RWPE1 (cell line): Measurements from ENCODE around the gene TBC1D4.

ENCODE experiments used
- CTCF ChIA-PET: fragments of 350-600 bp; sonication (Branson Sonifier 250); formaldehyde crosslinking; extraction: SDS; loops from one replicate; lab custom pipeline; 2021; lab: Yijun Ruan, JAX
- POLR2A ChIA-PET: fragments of 400-600 bp; formaldehyde crosslinking; extraction: SDS; loops from one replicate; lab custom pipeline; 2020; ENCODE audit warnings: antibody characterized with exemption; ENCODE audit not compliant: low non-redundant PET; lab: Yijun Ruan, JAX
- DNase-seq: peaks from one replicate; pipeline ENCODE4 v3.0.0; 2012; ENCODE audit warnings: low spot score
- H3K27ac ChIP-seq: fragments of 450-650 bp; 2 replicates; pipeline ENCODE4 v1.5.1; 2017
- TF ChIP-seq, protein P1 (sequence below): fragments of 450-650 bp; conservative IDR thresholded peaks from 2 replicates; pipeline ENCODE4 v1.5.1; 2017; ENCODE audit warnings: low read depth, mild to moderate bottlenecking

The TBC1D4 gene

GRCh38 chr13:75415171-75415570 is 66.8 kb downstream of the TBC1D4 start:
- CTCF ChIA-PET = no interaction called here
- no peak for DNase-seq
- TF ChIP-seq, protein P1, sequence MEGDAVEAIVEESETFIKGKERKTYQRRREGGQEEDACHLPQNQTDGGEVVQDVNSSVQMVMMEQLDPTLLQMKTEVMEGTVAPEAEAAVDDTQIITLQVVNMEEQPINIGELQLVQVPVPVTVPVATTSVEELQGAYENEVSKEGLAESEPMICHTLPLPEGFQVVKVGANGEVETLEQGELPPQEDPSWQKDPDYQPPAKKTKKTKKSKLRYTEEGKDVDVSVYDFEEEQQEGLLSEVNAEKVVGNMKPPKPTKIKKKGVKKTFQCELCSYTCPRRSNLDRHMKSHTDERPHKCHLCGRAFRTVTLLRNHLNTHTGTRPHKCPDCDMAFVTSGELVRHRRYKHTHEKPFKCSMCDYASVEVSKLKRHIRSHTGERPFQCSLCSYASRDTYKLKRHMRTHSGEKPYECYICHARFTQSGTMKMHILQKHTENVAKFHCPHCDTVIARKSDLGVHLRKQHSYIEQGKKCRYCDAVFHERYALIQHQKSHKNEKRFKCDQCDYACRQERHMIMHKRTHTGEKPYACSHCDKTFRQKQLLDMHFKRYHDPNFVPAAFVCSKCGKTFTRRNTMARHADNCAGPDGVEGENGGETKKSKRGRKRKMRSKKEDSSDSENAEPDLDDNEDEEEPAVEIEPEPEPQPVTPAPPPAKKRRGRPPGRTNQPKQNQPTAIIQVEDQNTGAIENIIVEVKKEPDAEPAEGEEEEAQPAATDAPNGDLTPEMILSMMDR = no peak
- POLR2A ChIA-PET = no interaction called here
- H3K27ac ChIP-seq = no peak overlapping the region; the same call in 1 of the 2 replicates

GRCh38 chr13:75414036-75414827 is 67.7 kb downstream of the TBC1D4 start:
- ChIA-PET CTCF (no interaction called here), POLR2A (no interaction called here)
- H3K27ac ChIP-seq = no peak overlapping the region
- TF ChIP-seq, protein P1 = no peak
- no peak for DNase-seq

GRCh38 chr13:75411924-75412537 is 69.9 kb downstream of the TBC1D4 start:
- CTCF ChIA-PET = no interaction called here
- TF ChIP-seq, protein P1 = no peak
- no peak for DNase-seq
- no peak overlapping the region for H3K27ac ChIP-seq
- POLR2A ChIA-PET = no interaction called here

DNA sequence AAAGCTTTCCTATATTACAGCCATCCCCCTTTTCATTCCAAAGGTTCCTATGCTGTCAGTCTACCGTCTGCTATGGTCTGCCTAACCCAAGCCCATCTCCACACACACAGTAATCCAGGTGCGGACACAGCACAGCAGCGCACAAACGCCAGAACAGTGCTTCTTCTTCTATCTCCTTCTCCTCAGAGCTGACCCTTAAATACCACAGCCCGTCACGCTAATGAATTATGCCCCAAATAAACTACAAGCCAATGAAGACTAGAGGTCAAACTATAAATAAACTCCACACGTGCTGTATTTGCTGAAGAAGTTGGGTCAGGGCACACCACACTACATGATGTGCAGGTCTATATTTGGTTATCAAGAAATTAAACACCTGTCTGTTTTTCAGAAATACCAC is 71.8 kb downstream of the TBC1D4 start:
- ChIA-PET CTCF (no interaction called here), POLR2A (no interaction called here)
- no peak for DNase-seq
- H3K27ac ChIP-seq = no peak overlapping the region
- TF ChIP-seq, protein P1 = no peak

- POLR2A ChIA-PET = no interaction called here
- no peak overlapping the region for H3K27ac ChIP-seq
- CTCF ChIA-PET = no interaction called here
- TF ChIP-seq, protein P1 = no peak
- no peak for DNase-seq
Measured at GRCh38 chr13:75407998-75408397, 74.0 kb downstream of the TBC1D4 start.

- POLR2A ChIA-PET = no interaction called here
- TF ChIP-seq, protein P1 = no peak
- CTCF ChIA-PET = no interaction called here
- no peak overlapping the region for H3K27ac ChIP-seq
- no peak for DNase-seq
Measured at GRCh38 chr13:75407473-75407872, 74.5 kb downstream of the TBC1D4 start.
